Neutrophil (primary cell): ENCODE measurements around the gene FAM32A.

Experiments
- H3K27ac ChIP-seq: fragments of 200-600 bp; sonication (generic); 2 replicates; pipeline ENCODE4 v1.5.1; 2016; ENCODE audit warnings: mild to moderate bottlenecking, moderate library complexity
- H3K27me3 ChIP-seq: fragments of 200-600 bp; sonication (generic); 2 replicates; pipeline ENCODE4 v1.6.0; 2016; ENCODE audit warnings: mild to moderate bottlenecking
- H3K36me3 ChIP-seq: fragments of 200-600 bp; sonication (generic); 2 replicates; pipeline ENCODE4 v1.5.1; 2017
- H3K4me1 ChIP-seq, 2 experiments: fragments of 200-600 bp in 1 of 2; sonication (generic) in 1 of 2; 1 replicate in 1 of 2; 2 replicates in 1 of 2; pipeline versions ENCODE4 v1.5.1 to v1.6.1; 2013 to 2016; ENCODE audit warnings: low read depth in 1 of 2, low read length in 1 of 2, mild to moderate bottlenecking in 1 of 2, moderate library complexity in 1 of 2; ENCODE audit not compliant: control insufficient read depth in 1 of 2, insufficient read depth in 1 of 2
- H3K4me3 ChIP-seq, 2 experiments: fragments of 200-600 bp in 1 of 2; sonication (generic) in 1 of 2; 1 replicate in 1 of 2; 2 replicates in 1 of 2; pipeline ENCODE4 v1.5.1; 2013 to 2016; ENCODE audit warnings: low read depth in 1 of 2, low read length in 1 of 2, mild to moderate bottlenecking in 1 of 2, moderate library complexity in 1 of 2
- H3K9me3 ChIP-seq: fragments of 200-600 bp; sonication (generic); 2 replicates; pipeline ENCODE4 v1.5.1; 2016
- TF ChIP-seq, protein P1 (sequence below): fragments of 200-600 bp; sonication (generic); IDR thresholded peaks from 2 replicates; pipeline ENCODE4 v1.5.1; 2016; ENCODE audit warnings: antibody characterized with exemption

FAM32A gene

DNA sequence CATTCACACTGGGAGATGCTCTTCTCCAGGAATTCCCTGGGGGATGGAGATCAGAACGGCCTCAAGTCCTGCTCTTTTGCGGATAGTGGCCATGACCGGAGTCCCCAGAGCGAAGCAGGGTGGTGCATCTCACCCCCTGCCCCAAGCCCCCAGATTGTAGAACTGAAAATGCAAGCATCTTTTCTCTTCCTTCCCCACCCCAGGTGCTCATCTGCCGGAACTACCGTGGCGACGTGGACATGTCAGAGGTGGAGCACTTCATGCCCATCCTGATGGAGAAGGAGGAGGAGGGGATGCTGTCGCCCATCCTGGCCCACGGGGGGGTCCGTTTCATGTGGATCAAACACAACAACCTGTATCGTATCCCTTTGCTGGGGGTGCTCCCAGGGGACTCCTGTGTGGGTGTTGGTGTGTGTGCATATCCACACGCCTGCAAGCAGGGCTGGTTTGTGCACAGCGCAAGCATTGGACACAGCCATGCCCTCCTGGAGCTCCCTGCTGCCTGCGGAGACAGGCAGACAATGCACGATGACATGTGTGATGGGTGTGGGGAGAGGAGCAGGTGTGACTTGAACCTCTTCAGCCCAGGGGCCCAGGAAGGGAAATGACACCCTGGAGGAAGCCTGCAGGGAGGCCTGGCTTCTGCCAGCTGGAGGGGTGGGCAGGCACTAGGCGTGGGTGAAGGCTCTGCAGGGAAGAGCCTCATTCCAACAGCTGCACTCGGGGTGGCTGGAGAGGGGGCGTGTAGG, 18.2 kb downstream of the FAM32A start:
- TF ChIP-seq, protein P1, sequence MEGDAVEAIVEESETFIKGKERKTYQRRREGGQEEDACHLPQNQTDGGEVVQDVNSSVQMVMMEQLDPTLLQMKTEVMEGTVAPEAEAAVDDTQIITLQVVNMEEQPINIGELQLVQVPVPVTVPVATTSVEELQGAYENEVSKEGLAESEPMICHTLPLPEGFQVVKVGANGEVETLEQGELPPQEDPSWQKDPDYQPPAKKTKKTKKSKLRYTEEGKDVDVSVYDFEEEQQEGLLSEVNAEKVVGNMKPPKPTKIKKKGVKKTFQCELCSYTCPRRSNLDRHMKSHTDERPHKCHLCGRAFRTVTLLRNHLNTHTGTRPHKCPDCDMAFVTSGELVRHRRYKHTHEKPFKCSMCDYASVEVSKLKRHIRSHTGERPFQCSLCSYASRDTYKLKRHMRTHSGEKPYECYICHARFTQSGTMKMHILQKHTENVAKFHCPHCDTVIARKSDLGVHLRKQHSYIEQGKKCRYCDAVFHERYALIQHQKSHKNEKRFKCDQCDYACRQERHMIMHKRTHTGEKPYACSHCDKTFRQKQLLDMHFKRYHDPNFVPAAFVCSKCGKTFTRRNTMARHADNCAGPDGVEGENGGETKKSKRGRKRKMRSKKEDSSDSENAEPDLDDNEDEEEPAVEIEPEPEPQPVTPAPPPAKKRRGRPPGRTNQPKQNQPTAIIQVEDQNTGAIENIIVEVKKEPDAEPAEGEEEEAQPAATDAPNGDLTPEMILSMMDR = no peak
- H3K4me3 ChIP-seq = no peak overlapping the region
- H3K27me3 ChIP-seq = no peaks in the 10 kb centered on the region
- H3K27ac ChIP-seq = no peak overlapping the region
- H3K9me3 ChIP-seq = no peaks in the 10 kb centered on the region
- peaks cover 27% of the 10 kb centered on the region in 2 experiments for H3K4me1 ChIP-seq
- peaks cover 75% of the 10 kb centered on the region for H3K36me3 ChIP-seq

GRCh38 chr19:16204005-16204294, 18.7 kb downstream of the FAM32A start:
- TF ChIP-seq, protein P1 = no peak
- H3K27ac ChIP-seq = no peak overlapping the region
- no peaks in the 10 kb centered on the region for H3K27me3 ChIP-seq
- H3K4me3 ChIP-seq = no peak overlapping the region
- H3K9me3 ChIP-seq = no peaks in the 10 kb centered on the region
- H3K36me3 ChIP-seq = peaks cover 81% of the 10 kb centered on the region
- H3K4me1 ChIP-seq = peaks cover 21 to 22% of the 10 kb centered on the region in 2 experiments

DNA sequence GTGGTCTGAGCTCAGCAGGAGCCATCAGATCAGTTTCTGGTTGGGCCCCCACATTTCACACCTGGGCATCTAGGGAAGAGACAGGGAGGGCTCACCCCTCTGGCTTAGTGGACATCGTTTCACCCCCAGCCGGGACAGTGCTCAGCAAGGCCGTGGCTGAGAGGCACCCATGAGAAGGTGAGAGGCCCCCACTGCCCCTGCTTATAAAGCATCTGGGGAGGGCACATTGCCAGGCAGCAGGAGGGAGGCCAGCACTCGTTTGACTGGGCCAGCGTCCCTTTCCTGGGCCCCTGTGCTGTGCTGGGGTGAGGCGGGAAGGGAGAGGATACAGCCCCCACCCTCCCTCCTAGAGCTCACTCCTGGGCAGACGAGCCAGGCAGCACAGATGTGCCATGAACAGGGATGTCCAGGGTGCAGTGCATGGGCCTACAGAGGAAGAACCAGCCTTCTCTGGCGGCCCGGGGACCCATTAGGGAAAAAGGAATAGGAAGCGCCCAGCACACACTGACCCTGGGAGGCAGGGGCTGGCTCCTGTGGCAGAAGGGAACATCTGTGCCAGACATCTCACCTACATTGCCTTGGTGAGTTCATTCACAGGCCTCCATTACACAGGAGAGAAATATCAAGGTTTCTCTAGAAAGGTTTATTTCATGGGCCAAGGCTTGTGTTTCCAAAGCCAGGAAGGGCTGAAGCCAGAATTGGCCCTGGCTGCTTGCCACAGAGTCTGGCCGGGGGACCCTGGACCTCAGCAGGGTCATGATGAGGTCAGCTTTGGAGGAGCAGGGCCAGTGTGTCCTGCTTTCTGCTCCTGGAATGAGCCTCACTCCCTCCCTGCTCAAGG, 20.2 kb downstream of the FAM32A start:
- no peaks in the 10 kb centered on the region for H3K9me3 ChIP-seq
- no peaks in the 10 kb centered on the region for H3K27me3 ChIP-seq
- no peak overlapping the region for H3K27ac ChIP-seq
- peaks cover 7% of the 10 kb centered on the region in 2 experiments for H3K4me1 ChIP-seq
- peaks cover 88% of the 10 kb centered on the region for H3K36me3 ChIP-seq
- no peak overlapping the region for H3K4me3 ChIP-seq
- TF ChIP-seq, protein P1 = no peak

DNA sequence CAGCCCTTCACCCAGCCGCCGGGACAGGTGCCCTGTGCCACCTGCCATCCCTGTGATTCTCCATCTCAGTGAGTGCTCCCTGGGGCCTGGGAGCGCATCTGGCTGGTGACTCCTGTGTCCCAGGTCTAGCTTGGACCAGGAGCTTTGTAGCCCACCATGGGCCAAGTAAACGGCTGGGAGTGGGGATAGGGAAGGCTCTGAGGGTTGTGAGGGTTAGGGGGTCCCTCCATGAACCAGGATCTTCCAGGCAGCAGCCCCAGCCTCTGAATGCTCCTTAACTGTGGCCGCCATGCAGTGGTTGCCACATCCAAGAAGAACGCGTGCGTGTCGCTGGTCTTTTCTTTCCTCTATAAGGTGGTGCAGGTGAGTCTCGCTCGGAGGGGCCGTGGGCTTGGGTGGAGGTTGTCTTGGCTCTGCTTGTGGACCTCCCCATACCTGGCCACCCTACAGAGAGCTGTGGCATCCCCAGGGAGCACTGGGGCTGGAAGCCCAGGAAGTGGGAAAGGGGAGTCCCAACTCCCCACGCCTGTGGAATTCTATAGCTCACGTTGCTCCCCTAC, 20.9 kb downstream of the FAM32A start:
- Histone ChIP-seq H3K27ac (no peak overlapping the region), H3K4me1 (peaks cover 0 to under 1% of the 10 kb centered on the region in 2 experiments), H3K9me3 (no peaks in the 10 kb centered on the region), H3K36me3 (peaks cover 95% of the 10 kb centered on the region), H3K27me3 (no peaks in the 10 kb centered on the region), H3K4me3 (no peak overlapping the region)
- TF ChIP-seq, protein P1 = no peak

- no peaks in the 10 kb centered on the region for H3K9me3 ChIP-seq
- TF ChIP-seq, protein P1 = no peak
- no peaks in the 10 kb centered on the region for H3K27me3 ChIP-seq
- H3K4me1 ChIP-seq = no peaks in the 10 kb centered on the region
- peaks cover 98% of the 10 kb centered on the region for H3K36me3 ChIP-seq
- no peak overlapping the region for H3K4me3 ChIP-seq
- H3K27ac ChIP-seq = no peak overlapping the region
Measured at GRCh38 chr19:16206637-16207036, 21.4 kb downstream of the FAM32A start.
